HG02623 (cell line): ENCODE data around the gene ZFPM1.

Source experiments
- ATAC-seq: cut with Tn5 transposase; IDR thresholded peaks from one replicate; pipeline ENCODE4 v1.9.1; 2021; ENCODE audit warnings: moderate library complexity; ENCODE audit not compliant: unreplicated experiment

Gene ZFPM1

GRCh38 chr16:88525663-88525990, 72.5 kb downstream of the ZFPM1 start:
- ATAC-seq: no peak

- no peak for ATAC-seq
These were observed 73.2 kb downstream of the ZFPM1 start for GRCh38 chr16:88526008-88526905.

GRCh38 chr16:88526906-88527185, 73.8 kb downstream of the ZFPM1 start:
- no peak for ATAC-seq

GRCh38 chr16:88527186-88527936, 74.3 kb downstream of the ZFPM1 start:
- ATAC-seq: no peak

- ATAC-seq: no peak
These were observed 75.1 kb downstream of the ZFPM1 start for GRCh38 chr16:88527937-88528743.

GRCh38 chr16:88528902-88529318, 75.8 kb downstream of the ZFPM1 start:
- ATAC-seq: no peak

- ATAC-seq: no peak
These were observed 76.5 kb downstream of the ZFPM1 start for GRCh38 chr16:88529596-88529995.

- ATAC-seq: no peak
These were observed 77.2 kb downstream of the ZFPM1 start for GRCh38 chr16:88530051-88530857.

GRCh38 chr16:88530858-88531203, 77.8 kb downstream of the ZFPM1 start:
- no peak for ATAC-seq

- ATAC-seq: no peak
These were observed 78.3 kb downstream of the ZFPM1 start for GRCh38 chr16:88531346-88531745.

GRCh38 chr16:88531931-88532433, 78.9 kb downstream of the ZFPM1 start:
- no peak for ATAC-seq

GRCh38 chr16:88532434-88533241, 79.6 kb downstream of the ZFPM1 start:
- no peak for ATAC-seq

- no peak for ATAC-seq
These were observed 80.4 kb downstream of the ZFPM1 start for GRCh38 chr16:88533381-88533917.

- ATAC-seq: no peak
These were observed 81.0 kb downstream of the ZFPM1 start for GRCh38 chr16:88533932-88534637.

- no peak for ATAC-seq
These were observed 81.6 kb downstream of the ZFPM1 start for GRCh38 chr16:88534638-88535190.

GRCh38 chr16:88535191-88535856, 82.2 kb downstream of the ZFPM1 start:
- ATAC-seq: no peak

- no peak for ATAC-seq
These were observed 82.8 kb downstream of the ZFPM1 start for GRCh38 chr16:88535857-88536222.

- no peak for ATAC-seq
These were observed 83.4 kb downstream of the ZFPM1 start for GRCh38 chr16:88536510-88536909.
